ENCODE data around the gene MIS18BP1. TPM values are rescaled to one million over a fixed set of nuclear protein-coding genes. Genes with fewer than 3 reads are reported as not detected.

MIS18BP1 gene
- 8.2 and 13.9 TPM in 2 replicates for total RNA-seq

GRCh38 chr14:45253070-45253753, at the start of gene MIS18BP1:
Gene MIS18BP1 (minus strand): TSS chr14:45253202. CDS start chr14:45247286, 5,916 bp downstream.

Other genes starting within 250 kb of the MIS18BP1 start
- gene PRPF39, start 169.1 kb downstream of the MIS18BP1 start, total RNA-seq = 14.4 and 24.8 TPM in 2 replicates
- 38.4 and 42.5 TPM in 2 replicates for gene FKBP3, start 118.7 kb downstream of the MIS18BP1 start, total RNA-seq
- 2.5 and 5.9 TPM in 2 replicates for gene FANCM, start 117.3 kb downstream of the MIS18BP1 start, total RNA-seq